Upper lobe of left lung (tissue), 6 donors: ENCODE results near the gene GLRX3. TPM values are rescaled to one million over a fixed set of nuclear protein-coding genes. Genes with fewer than 3 reads are reported as not detected.
"Not testable (repeated sequence)": the region's sequence is repeated elsewhere in the genome, so short reads cannot be mapped to it uniquely, and the experiment has no call there.

Experiments used
- ATAC-seq, 2 donors: fragments of 200-7000 bp; cut with Tn5 transposase; one replicate each; pipeline ENCODE4 v1.9.1; 2022; ENCODE audit warnings: mild to moderate bottlenecking in 2 of 2, moderate library complexity in 2 of 2; ENCODE audit not compliant: low FRiP score in 2 of 2
- DNase-seq, 2 donors: peaks; one replicate each; pipeline ENCODE4 v3.0.0-alpha.2; 2019 to 2020
- H3K27ac ChIP-seq, 4 donors: fragments of 200-600 bp; sonication (generic); one replicate each; pipeline ENCODE4 v1.5.1; 2016 to 2019
- H3K27me3 ChIP-seq, 4 donors: fragments of 200-600 bp; sonication (generic); one replicate each; pipeline ENCODE4 v1.5.1; 2017 to 2019
- H3K36me3 ChIP-seq, 4 donors: fragments of 200-600 bp; sonication (generic); one replicate each; pipeline ENCODE4 v1.5.1; 2016 to 2019
- H3K4me1 ChIP-seq, 4 donors: fragments of 200-600 bp; sonication (generic); one replicate each; pipeline ENCODE4 v1.5.1; 2018 to 2019
- H3K4me3 ChIP-seq, 4 donors: fragments of 200-600 bp; sonication (generic); one replicate each; pipeline ENCODE4 v1.5.1; 2017 to 2019; ENCODE audit warnings: mild to moderate bottlenecking in 2 of 4, moderate library complexity in 1 of 4
- H3K9me3 ChIP-seq, 4 donors: fragments of 200-600 bp; sonication (generic); one replicate each; pipeline ENCODE4 v1.5.1; 2018 to 2019
- CTCF ChIP-seq, 6 experiments: fragments of 450-650 bp in 4 of 6; fragments of 200-600 bp in 2 of 6; sonication (generic) in 2 of 6; IDR thresholded peaks; one replicate each; pipeline ENCODE4 v1.5.1; 2016 to 2019; ENCODE audit warnings: antibody characterized with exemption in 6 of 6
- EP300 ChIP-seq, 4 donors: sonication (generic); formaldehyde crosslinking; IDR thresholded peaks; one replicate each; pipeline ENCODE4 v1.5.1; 2017; ENCODE audit warnings: antibody characterized with exemption in 4 of 4, control low read depth in 2 of 4
- POLR2A ChIP-seq, 4 donors: fragments of 450-650 bp; IDR thresholded peaks; one replicate each; pipeline ENCODE4 v1.5.1; 2016 to 2017; ENCODE audit warnings: antibody characterized with exemption in 4 of 4, mild to moderate bottlenecking in 2 of 4
- POLR2AphosphoS5 ChIP-seq, 2 donors: sonication (generic); formaldehyde crosslinking; IDR thresholded peaks; one replicate each; pipeline ENCODE4 v1.5.1; 2017; ENCODE audit warnings: antibody characterized with exemption in 2 of 2
- WGBS, 2 donors: methylation state at CpG; one replicate each; pipeline ENCODE4 v1.1.5; 2017 to 2018; 5-methylcytosine and 5-hydroxymethylcytosine counted together
- total RNA-seq, 6 donors: library from RNA; depleted of rRNA in 4 of 6; stranded (reverse); fragments of >200 nt in 4 of 6; gene quantifications; one replicate each; pipeline versions ENCODE4 v1.1.0 to v1.2.1, GENCODE V29; 2016 to 2021
- donor health status: DM: no; HTN: no; CAD: no; lungs with moderate emphysema.
- donor health status: DM: no; HTN: yes; CAD: no; lungs with severe emphysema.

Gene GLRX3
- 10 to 100 TPM; 21.8 to 64.2 (median 45.7) TPM for total RNA-seq

GRCh38 chr10:130136226-130137089 lies at the start of gene GLRX3:
Gene GLRX3 (plus strand): TSS chr10:130136391. CDS start chr10:130136421, 30 bp downstream.
- ATAC-seq = peak; percentile 94 to 99

GRCh38 chr10:130090565-130090964 lies 45.6 kb upstream of the GLRX3 start:
- not testable (repeated sequence) for H3K4me1 ChIP-seq, H3K27me3 ChIP-seq, H3K9me3 ChIP-seq, H3K4me3 ChIP-seq, H3K36me3 ChIP-seq, ATAC-seq, DNase-seq, H3K27ac ChIP-seq
- 80 to 87% methylated on average over 1 to 5 of the region's 5 CpGs for WGBS, 2 donors

More at GRCh38 chr10:130136226-130137089, at the start of gene GLRX3:
- Histone ChIP-seq H3K27me3 (no peaks in the 10 kb centered on the region), H3K27ac (peak within 1 kb of the TSS; percentile 86 to 92 (median 91)), H3K36me3 (no peaks in the 10 kb centered on the region), H3K4me3 (peak within 1 kb of the TSS; percentile 91 to 99 (median 97)), H3K9me3 (no peaks in the 10 kb centered on the region), H3K4me1 (peaks cover 29 to 51% (median 36%) of the 10 kb centered on the region in 4 donors)
- TF ChIP-seq POLR2AphosphoS5 (IDR thresholded peaks at IDR 0.05) (peak; percentile 58 to 86), EP300 (IDR thresholded peaks at IDR 0.05) (no peak), POLR2A (IDR thresholded peaks at IDR 0.05) (peak in 3 of 4 donors; percentile 18 to 85 (median 80)), CTCF (IDR thresholded peaks at IDR 0.05) (peak in 2 of 6 experiments; percentile 2 to 12)
- peak; percentile 90 to 99 for DNase-seq
- WGBS, 2 donors = 1 to 2% methylated on average over 9 to 51 of the region's 96 CpGs

- Histone ChIP-seq H3K36me3 (no peaks in the 10 kb centered on the region), H3K9me3 (no peaks in the 10 kb centered on the region), H3K27me3 (no peaks in the 10 kb centered on the region), H3K27ac (no peak overlapping the region), H3K4me3 (no peak overlapping the region), H3K4me1 (no peaks in the 10 kb centered on the region)
- 95 to 96% methylated on average over 6 of the region's 6 CpGs for WGBS, 2 donors
- DNase-seq = no peak
- TF ChIP-seq EP300 (IDR thresholded peaks at IDR 0.05) = no peak
- ATAC-seq = no peak
Observed at GRCh38 chr10:130099344-130099743, 36.8 kb upstream of the GLRX3 start.

GRCh38 chr10:130105724-130106123 lies 30.5 kb upstream of the GLRX3 start:
- WGBS, 2 donors = 90 to 92% methylated on average over 2 to 24 of the region's 24 CpGs
- ATAC-seq = no peak
- Histone ChIP-seq H3K9me3 (no peaks in the 10 kb centered on the region), H3K27me3 (no peaks in the 10 kb centered on the region), H3K4me1 (peaks cover 10 to 14% (median 12%) of the 10 kb centered on the region in 4 donors), H3K36me3 (peaks cover 0 to 5% (median 0%) of the 10 kb centered on the region in 4 donors), H3K4me3 (no peak overlapping the region), H3K27ac (no peak overlapping the region)
- TF ChIP-seq POLR2A (IDR thresholded peaks at IDR 0.05) = no peak
- no peak for TF ChIP-seq POLR2AphosphoS5 (IDR thresholded peaks at IDR 0.05)
- TF ChIP-seq EP300 (IDR thresholded peaks at IDR 0.05) = no peak
- peak in 1 of 2 donors; percentile 69 for DNase-seq

- H3K27ac ChIP-seq, H3K36me3 ChIP-seq, DNase-seq, ATAC-seq, H3K4me3 ChIP-seq, H3K9me3 ChIP-seq, H3K27me3 ChIP-seq: not testable (repeated sequence)
- H3K4me1 ChIP-seq = peaks cover 10 to 26% (median 19%) of the 10 kb centered on the region in 4 donors
- WGBS, 2 donors = 77 to 82% methylated on average over 8 of the region's 8 CpGs
Observed at GRCh38 chr10:130108146-130108545, 28.0 kb upstream of the GLRX3 start.

- H3K27ac ChIP-seq = peak overlapping the region in 1 of 4 donors; percentile 94
- peaks cover 10 to 26% (median 19%) of the 10 kb centered on the region in 4 donors for H3K4me1 ChIP-seq
- no peak for TF ChIP-seq POLR2A (IDR thresholded peaks at IDR 0.05)
- no peak for TF ChIP-seq CTCF (IDR thresholded peaks at IDR 0.05)
- peaks cover 0 to 5% (median 0%) of the 10 kb centered on the region in 4 donors for H3K36me3 ChIP-seq
- WGBS, 2 donors = 49 to 57% methylated on average over 6 of the region's 6 CpGs
- H3K27me3 ChIP-seq = no peaks in the 10 kb centered on the region
- DNase-seq (no peak), ATAC-seq (no peak)
- H3K4me3 ChIP-seq = peak overlapping the region in 2 of 4 donors; percentile 75 to 77
- H3K9me3 ChIP-seq = no peaks in the 10 kb centered on the region
Observed at GRCh38 chr10:130108934-130109604, 27.1 kb upstream of the GLRX3 start.
